ENCODE measurements around the gene MSANTD4.
"Not testable (repeated sequence)": the region's sequence is repeated elsewhere in the genome, so short reads cannot be mapped to it uniquely, and the experiment has no call there.

The MSANTD4 gene

GRCh38 chr11:106014035-106014434, 8.0 kb downstream of the MSANTD4 start:
- DNase-seq (ENCODE audit: low read depth), result no peak

GRCh38 chr11:106012744-106013143, 9.3 kb downstream of the MSANTD4 start:
- no peak for DNase-seq (ENCODE audit: low read depth)

GRCh38 chr11:106011481-106011880, 10.6 kb downstream of the MSANTD4 start:
- no peak for DNase-seq (ENCODE audit: low read depth)

- not testable (repeated sequence) for DNase-seq (ENCODE audit: low read depth)
Observed at GRCh38 chr11:106003094-106003493, 18.9 kb downstream of the MSANTD4 start.

GRCh38 chr11:106001304-106002012, 20.6 kb downstream of the MSANTD4 start:
- no peak for DNase-seq (ENCODE audit: low read depth)

- no peak for DNase-seq (ENCODE audit: low read depth)
Observed at GRCh38 chr11:105991888-105992287, 30.2 kb downstream of the MSANTD4 start.

- DNase-seq (ENCODE audit: low read depth), result no peak
Observed at GRCh38 chr11:105989124-105989523, 32.9 kb downstream of the MSANTD4 start.

- DNase-seq (ENCODE audit: low read depth), result no peak
Observed at GRCh38 chr11:105988197-105988596, 33.8 kb downstream of the MSANTD4 start.

GRCh38 chr11:105986554-105986953, 35.5 kb downstream of the MSANTD4 start:
- no peak for DNase-seq (ENCODE audit: low read depth)

GRCh38 chr11:105979997-105980703, 41.9 kb downstream of the MSANTD4 start:
- DNase-seq (ENCODE audit: low read depth), result no peak

GRCh38 chr11:105975128-105975527, 46.9 kb downstream of the MSANTD4 start:
- no peak for DNase-seq (ENCODE audit: low read depth)

- DNase-seq (ENCODE audit: low read depth), result no peak
Observed at GRCh38 chr11:105969756-105970155, 52.3 kb downstream of the MSANTD4 start.

- DNase-seq (ENCODE audit: low read depth), result no peak
Observed at GRCh38 chr11:105968021-105968697, 53.9 kb downstream of the MSANTD4 start.

- DNase-seq (ENCODE audit: low read depth), result no peak
Observed at GRCh38 chr11:105960252-105961245, 61.5 kb downstream of the MSANTD4 start.
